Hepatocyte (in vitro differentiated cells): ENCODE data around the gene EML6.

ENCODE experiments used
- EZH2 ChIP-seq: fragments of 200-600 bp; sonication (generic); IDR thresholded peaks from 2 replicates; pipeline ENCODE4 v1.6.1; 2016; ENCODE audit warnings: antibody characterized with exemption, mild to moderate bottlenecking, borderline replicate concordance
- EZH2phosphoT487 ChIP-seq: fragments of 200-600 bp; sonication (generic); IDR thresholded peaks from one replicate; pipeline ENCODE4 v1.6.1; 2018; ENCODE audit warnings: antibody characterized with exemption, mild to moderate bottlenecking, low read depth, moderate library complexity; ENCODE audit not compliant: unreplicated experiment, severe bottlenecking
- TF ChIP-seq, protein P1 (sequence below): fragments of 200-600 bp; sonication (generic); IDR thresholded peaks from 2 replicates; pipeline ENCODE4 v1.5.1; 2016; ENCODE audit warnings: antibody characterized with exemption, mild to moderate bottlenecking; ENCODE audit not compliant: poor library complexity

DNA sequence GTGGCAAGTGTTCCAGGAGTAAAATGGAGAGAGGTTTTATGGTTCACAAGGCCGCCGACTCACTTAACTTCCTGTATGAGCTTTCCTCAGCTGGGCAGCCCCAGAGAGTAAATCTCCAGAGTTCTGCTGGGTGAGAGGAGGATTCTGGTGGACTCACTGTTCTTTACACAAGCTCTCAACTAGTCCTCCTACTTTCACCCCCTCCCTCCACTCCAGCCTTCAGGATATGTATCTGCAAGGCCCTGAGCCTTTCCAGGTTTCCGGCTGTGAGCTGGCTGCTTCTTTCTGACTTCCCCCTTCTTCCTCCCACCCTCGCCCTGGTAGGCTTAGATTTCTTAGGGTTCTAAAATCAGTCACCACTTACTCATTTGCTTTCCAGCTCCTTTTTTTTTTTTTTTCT is 34.0 kb downstream of the EML6 start:
- TF ChIP-seq, protein P1, sequence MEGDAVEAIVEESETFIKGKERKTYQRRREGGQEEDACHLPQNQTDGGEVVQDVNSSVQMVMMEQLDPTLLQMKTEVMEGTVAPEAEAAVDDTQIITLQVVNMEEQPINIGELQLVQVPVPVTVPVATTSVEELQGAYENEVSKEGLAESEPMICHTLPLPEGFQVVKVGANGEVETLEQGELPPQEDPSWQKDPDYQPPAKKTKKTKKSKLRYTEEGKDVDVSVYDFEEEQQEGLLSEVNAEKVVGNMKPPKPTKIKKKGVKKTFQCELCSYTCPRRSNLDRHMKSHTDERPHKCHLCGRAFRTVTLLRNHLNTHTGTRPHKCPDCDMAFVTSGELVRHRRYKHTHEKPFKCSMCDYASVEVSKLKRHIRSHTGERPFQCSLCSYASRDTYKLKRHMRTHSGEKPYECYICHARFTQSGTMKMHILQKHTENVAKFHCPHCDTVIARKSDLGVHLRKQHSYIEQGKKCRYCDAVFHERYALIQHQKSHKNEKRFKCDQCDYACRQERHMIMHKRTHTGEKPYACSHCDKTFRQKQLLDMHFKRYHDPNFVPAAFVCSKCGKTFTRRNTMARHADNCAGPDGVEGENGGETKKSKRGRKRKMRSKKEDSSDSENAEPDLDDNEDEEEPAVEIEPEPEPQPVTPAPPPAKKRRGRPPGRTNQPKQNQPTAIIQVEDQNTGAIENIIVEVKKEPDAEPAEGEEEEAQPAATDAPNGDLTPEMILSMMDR: no peak
- no peak for TF ChIP-seq EZH2
- TF ChIP-seq EZH2phosphoT487: no peak
